Frontal cortex (tissue), 4 donors: Measurements from ENCODE around the gene NUTF2. TPM values are rescaled to one million over a fixed set of nuclear protein-coding genes. Genes with fewer than 3 reads are reported as not detected.

ENCODE experiments used
- DNase-seq, 2 donors: peaks; one replicate each; pipeline ENCODE4 v3.0.0; 2012; ENCODE audit warnings: low spot score in 2 of 2
- FAIRE-seq: peaks from 2 replicates; lab custom pipeline; 2012; peaks lifted over from hg19 to GRCh38; lab: Jason Lieb, UNC
- total RNA-seq: library from RNA; depleted of rRNA; stranded (reverse); fragments of >200 nt; gene quantifications from one replicate; pipeline ENCODE4 v1.2.3, GENCODE V29; 2014
- donor health status: control.
- donor health status: control.
- donor health status: control.

NUTF2 gene
- total RNA-seq: 70.9 TPM

DNA sequence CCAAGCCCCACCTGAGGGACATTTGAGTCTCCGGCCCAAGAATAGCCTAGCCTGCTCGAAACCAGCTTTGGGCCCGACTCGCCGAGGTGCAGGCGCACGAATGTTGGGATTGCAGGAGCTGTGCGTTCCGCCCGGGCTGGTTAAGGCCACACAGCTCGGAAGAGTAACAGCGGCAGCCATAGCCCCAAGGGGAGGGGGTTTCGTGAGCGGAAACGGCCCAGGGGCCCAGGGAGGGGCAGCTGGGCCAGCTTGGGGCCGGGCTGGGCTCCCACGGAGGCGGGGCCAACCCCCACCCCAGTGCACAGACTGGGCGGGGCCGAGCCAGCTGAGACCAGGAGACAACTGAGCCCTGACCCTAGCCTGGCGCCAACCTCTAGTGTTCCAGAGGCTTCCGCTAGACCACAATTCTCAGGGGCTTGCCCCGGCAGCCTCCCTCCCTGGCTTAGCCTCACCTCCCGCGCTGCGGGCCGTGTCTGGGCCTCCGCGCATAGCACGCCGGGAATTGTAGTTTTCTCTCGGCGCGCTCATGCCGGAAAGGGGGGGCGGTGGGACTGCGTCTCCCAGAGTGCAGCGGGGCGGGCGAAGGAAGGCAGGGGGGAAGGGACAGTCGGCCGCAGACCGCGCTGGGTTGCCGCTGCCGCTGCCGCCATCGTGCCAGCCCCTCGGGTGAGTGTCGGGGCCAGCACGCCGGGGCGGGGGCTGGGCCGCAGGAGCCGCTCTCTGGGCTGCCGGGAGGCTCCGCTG, at the start of gene NUTF2:
Gene NUTF2 (plus strand): TSS at position 614 of the 744 bp plus-strand sequence. CDS start 18,198 bp downstream, outside the sequence.
- no peak for FAIRE-seq

DNA sequence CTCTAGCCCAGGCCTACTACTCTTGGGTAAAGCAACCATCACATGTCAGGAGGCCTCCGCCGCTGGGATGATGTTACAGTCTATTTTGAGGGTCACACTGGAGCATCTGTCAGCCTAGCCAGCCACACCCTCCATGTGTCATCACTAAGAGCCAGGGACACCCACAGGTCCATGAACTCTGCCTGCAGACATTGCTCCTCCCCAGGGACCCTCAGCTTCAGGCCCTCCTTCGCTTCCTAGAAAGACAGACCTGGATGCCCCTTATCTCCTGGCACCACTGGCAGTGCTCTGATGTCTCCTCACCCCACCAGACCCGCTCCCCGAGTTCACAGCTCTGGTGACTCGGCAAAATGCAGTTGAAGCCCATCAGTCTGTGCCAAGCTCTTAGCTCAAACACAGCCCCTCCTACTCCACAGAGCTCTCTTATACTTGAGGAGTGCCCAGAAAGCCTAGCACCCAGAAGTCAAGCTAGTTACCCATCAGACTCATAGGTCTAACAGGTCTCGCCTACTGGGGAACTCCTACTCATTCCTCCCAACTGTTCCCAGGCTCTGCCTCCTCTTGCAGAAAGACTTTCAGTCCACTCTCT, 46.3 kb upstream of the NUTF2 start:
- DNase-seq (no peak), FAIRE-seq (no peak)

More for the DNA sequence above, at the start of gene NUTF2:
- peak; percentile 93 to 96 for DNase-seq

DNA sequence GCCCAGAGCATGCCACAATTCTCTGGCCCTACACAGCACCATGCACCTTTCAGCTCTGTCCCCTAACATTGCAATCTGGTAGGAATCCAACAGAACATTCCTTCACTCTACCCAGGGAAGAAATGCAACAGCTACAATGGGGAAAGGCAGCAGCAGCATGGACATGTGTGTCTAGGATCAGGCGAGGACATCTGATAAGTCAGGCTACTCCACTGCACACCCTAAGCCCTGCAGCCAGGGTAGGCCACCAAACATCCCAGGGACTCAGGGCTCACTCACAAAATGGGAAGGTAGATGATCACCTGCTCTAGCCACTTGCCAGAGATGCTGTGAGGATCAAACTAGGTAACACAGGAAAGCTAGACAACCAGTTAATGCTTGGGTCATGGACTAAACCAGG, 45.5 kb upstream of the NUTF2 start:
- no peak for FAIRE-seq

DNA sequence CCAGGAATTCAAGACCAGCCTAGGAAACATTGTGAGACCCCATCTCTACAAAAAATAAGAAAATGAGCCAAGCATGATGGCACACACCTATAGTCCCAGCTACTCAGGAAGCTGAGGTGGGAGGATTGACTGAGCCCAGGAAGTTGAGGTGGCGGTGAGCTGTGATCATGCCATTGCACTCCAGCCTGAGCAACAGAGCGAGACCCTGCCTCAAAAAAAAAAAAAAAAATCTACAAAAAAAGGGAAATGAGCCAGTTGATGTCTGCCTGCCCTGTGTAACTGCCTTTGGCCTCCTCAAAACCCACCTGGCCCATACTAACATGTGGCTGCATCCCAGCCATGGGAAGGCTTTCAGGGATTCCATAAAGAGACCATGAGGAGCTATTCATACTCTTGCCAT, 44.9 kb upstream of the NUTF2 start:
- DNase-seq (no peak), FAIRE-seq (no peak)

More for the DNA sequence above, 45.5 kb upstream of the NUTF2 start:
- DNase-seq: no peak

DNA sequence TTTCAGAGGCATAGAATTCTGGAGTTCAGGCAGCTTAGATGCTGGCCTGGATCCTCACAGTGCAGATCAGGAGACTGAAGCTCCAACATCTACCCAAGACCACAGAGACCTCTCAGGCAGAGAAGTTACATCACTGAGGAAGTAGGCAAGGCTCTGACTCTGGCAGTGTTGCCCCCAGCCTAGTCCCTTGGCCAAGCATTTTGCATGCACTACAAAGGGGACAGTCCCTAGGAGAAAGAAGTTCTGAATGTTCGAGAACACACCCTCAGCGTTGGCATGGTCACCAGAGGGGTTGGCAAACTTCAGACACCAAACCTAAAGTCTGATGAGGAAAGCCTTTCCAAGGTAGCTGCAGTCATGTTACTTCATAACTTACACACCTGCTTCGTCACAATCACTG, 42.8 kb upstream of the NUTF2 start:
- DNase-seq (no peak), FAIRE-seq (no peak)

DNA sequence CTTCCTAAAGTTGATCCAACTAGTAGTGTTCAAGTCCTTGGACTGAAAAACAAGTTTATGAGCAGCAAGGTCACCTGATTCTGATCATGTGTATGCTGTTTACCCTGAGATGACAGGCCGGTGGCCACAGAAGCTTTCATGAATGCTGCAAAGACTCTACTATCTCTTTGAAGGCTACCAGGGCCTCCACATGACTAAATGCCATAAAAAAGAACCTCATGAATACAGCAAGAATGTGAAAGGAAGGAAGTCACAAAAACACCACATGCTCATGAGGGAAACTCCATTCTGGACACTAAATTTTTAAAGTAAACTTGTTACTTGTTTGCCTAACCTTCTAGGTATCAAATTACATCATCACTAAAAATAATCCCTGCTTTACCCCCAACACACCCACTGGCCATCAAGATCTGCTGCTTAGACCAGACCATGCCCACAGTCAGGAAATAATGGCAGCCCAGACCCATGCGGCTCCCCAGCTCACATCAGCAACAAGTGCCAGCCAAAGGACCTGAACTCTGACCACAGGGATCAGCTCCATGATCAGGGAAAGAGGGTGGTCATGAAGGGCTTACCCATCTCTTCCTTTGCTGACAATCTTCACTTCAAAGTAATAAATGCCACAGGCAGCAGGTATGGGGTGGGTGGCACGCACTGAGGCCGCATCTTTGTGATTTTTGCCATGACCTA, 41.7 kb upstream of the NUTF2 start:
- FAIRE-seq: no peak
- no peak for DNase-seq

DNA sequence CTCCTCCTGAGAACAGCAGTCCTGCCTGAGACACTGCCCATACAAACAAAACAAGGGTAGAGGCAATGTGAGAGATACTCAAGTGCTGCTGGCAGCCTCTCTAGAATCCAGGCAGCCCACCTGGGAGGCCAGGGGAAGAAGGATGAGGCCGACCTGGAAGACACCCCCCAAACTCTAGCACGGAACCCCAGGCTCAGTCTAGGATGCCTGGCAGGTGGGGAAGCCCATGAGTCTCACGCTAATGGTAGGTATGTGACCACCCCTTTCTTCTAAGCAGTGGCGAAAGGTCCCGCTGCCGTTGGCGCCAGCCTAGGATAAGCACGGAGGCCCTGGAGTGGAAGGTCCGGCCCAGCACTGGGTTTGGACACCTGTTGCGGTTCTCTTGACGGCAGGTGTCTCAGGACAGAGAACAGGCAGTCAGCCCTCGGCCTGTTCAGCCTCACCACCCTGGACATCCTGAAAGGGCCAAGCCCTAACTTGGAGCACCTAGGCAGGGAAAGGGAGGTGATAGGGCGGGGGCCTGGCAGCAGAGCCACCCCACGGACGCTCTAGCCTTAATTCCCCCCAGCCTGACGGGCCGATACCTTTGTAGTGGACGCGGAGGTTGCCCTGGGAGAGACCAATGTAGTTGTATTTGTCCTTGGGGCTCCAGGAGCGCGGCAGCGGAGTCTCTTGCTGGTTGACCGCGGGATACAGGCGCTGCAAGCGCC, 40.9 kb upstream of the NUTF2 start:
- DNase-seq (no peak), FAIRE-seq (no peak)

DNA sequence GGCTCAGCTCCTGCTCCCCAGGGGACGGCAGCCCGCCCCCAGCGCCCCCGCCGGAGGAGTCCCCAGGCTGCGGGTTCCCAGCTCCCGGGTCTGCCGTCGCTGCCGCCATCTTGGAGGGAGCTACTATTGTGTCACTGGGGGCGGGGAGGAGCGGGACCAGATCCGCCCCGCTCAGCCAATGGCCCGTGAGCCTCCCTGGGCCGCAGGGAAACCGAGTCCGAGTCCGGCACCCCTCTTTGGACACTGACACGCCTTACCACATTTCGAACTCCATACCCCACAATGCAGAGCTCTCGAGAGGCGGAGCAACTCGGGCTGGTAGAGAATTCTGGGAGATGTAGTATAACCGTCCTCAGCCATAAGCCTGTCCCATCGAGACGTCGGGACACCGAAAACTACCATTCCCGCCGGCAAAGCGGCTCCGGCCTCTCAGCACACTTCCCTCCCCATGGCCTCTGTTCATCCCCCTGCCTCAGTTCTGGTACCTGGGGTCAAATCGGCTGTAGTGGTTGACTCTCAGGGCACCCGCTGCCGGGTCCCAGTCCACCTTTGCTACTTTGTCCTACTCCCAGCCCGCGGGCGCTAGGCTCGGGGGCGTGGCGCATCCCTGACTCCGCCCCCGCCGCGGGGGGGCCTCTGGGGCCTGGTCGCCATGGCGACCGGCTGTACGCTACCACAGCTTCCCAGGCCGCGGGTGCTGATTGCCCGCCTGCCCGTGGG, 40.1 kb upstream of the NUTF2 start, which contains the start of the genes RANBP10 and TSNAXIP1:
Gene RANBP10 (minus strand): TSS at position 133 of the 720 bp plus-strand sequence. CDS start 24 bp downstream, at position 109.
Gene TSNAXIP1 (plus strand): TSS at position 462 of the 720 bp plus-strand sequence. CDS start 261 bp downstream, outside the sequence.
- DNase-seq (peak; percentile 94 to 95), FAIRE-seq (peak; percentile 84)

DNA sequence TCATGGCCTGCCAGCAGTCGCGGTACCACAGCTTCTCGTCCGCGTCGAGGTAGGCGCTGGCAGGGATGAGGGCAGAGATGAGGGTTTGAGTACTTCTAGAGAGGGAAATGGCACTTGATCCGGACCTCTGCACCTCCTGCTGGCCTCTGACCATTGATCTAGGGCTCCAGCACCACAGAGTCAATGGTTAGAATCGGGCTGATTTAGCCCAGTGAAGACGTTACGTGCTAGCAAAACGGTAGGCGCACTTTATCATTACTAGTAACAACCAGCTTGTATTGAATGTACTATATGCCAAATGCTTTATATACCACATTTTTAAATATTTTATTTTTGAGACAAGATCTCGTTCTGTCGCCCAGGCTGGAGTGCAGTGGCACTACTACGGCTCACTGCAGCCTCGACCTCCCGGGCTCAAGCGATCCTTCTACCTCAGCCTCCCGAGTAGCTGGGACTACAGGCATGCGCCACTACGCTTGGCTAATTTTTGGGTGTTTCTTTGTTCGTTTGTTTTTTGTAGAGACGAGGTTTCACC, 39.5 kb upstream of the NUTF2 start:
- DNase-seq (no peak), FAIRE-seq (no peak)

DNA sequence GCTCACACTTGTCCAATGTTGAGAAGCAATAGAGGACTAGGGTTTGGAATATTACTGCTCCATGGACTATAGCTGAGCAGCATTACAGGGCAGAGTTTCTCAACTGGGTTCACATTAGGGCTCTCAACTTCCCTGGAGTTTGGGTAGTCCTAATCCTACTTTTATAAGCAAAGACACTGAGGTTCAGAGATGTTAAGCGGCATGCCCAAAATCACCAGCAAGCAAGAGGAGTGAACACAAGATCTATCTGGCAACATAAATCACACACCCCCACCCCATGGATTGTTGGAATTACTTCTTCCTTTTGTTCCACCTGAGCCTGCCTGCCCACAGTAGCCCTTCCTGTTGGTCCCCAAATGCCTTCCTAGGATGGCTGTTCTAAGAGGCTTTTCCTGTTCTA, 34.8 kb upstream of the NUTF2 start:
- no peak for DNase-seq
- no peak for FAIRE-seq

DNA sequence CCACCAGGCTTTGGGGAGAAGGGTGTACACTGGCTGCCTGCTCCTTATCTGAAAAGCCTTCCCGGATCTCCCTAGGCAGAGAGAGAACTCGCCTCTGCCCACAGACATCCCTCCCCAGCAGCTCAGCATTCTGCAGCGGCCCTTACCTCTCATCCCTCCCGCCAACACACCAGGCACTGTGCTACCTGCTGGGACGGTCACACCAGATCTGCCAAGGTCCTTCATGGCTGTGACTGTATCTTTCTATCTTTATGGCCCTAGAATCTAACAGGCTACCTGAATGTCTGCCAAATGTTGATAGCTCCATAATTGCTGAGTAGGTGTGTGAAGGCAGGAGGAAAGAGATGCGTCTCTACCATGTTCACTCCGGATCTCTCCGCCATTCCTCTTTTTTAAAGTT, 32.2 kb upstream of the NUTF2 start:
- FAIRE-seq: no peak

DNA sequence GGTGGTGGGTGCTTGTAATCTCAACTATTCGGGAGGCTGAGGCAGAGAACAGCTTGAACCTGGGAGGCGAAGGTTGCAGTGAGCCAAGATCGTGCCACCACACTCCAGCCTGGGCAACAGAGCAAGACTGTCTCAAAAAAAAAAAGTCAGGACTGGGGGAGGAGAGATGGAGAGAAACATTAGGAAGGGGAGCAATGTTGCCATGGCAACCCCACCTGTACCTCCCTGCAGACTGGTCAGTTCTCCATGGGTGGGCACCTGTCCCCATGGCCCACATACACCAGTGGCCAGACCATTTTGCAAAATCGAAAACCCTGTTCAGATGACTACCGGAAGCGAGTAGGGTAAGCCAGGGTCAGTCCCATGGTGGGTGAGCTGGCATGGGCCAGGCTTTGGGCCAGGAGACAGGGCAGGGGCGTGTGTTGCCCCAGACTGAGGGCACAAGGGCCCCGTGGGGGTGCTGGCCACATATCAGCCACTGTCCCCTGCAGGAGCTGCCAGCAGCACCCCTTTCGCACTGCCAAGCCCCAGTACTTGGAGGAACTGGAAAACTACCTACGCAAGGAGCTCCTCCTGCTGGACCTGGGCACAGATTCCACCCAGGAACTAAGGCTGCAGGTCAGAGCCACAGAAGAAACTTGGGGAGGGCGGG, 26.0 kb upstream of the NUTF2 start:
- FAIRE-seq (no peak), DNase-seq (no peak)

More for the DNA sequence above, 32.2 kb upstream of the NUTF2 start:
- DNase-seq: no peak

DNA sequence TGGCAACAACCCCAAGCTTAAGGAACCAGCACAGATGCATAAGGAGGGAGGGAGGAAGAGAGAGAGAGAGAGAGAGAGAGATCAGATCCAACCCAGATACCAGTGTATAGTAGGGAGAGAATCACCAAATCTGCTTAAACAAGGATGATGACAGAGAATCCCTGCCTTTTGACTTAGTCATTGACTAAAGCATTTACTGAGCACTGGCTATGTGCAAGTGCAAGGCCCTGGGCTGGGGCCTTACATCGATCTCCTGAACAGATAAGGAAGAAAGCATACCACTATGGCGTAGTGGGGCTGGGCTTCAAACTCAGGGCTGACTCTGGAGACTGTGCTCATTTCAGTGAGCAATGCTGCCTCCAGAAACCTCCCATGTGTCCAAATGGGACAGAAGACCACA, 24.2 kb upstream of the NUTF2 start:
- FAIRE-seq: no peak
- DNase-seq: no peak

DNA sequence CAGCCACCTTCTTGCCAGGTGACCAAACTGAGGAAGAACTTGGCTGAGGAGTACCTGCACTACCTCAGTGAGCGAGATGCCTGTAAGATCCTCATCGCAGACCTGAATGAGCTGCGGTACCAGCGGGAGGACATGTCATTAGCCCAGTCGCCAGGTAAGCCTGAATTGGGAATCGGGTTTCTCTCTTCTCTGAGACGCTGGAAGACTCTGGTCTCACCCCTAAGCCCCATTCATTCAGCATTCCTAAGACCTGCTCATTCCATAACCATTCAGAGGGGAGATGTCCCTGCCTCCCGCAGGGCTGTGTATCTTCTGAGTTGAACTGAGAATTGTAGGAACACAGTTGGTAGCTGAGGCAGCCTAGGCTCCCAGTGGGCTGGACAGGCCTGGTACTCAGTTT, 21.6 kb upstream of the NUTF2 start:
- FAIRE-seq: no peak
- DNase-seq: no peak

DNA sequence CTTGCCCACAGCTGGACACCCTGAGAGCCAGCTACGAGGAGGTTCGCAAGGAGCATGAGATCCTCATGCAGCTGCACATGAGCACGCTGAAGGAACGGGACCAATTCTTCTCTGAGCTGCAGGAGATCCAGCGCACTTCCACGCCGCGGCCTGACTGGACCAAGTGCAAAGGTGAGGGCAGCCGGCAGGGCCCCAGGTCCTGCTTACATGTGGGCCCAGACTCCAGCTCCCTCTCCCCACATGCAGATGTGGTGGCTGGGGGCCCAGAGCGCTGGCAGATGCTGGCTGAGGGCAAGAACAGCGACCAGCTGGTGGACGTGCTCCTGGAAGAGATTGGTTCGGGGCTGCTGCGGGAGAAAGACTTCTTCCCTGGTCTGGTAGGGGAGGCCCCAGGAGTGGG, 20.8 kb upstream of the NUTF2 start:
- DNase-seq: no peak
- FAIRE-seq: no peak

DNA sequence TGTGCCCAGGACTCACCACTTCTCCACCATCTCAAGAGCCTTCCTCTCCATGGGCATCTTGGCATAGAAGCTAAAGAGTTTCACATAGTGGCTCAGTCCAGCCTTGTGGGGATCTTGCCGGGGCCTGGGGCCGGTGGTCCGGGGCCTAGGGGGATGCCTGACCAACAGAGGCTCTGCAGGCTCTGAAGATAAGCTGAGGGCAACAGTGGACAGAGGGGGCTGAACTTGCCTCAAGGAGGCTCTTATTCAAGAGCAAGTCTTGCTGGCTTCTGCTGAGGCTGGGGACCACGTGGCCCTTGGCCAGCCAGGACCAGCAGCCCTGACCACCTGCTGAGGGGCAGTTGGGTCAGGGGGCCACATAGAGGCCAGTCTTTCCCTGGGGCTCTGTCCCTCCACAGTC, 18.1 kb upstream of the NUTF2 start:
- no peak for FAIRE-seq
- no peak for DNase-seq

DNA sequence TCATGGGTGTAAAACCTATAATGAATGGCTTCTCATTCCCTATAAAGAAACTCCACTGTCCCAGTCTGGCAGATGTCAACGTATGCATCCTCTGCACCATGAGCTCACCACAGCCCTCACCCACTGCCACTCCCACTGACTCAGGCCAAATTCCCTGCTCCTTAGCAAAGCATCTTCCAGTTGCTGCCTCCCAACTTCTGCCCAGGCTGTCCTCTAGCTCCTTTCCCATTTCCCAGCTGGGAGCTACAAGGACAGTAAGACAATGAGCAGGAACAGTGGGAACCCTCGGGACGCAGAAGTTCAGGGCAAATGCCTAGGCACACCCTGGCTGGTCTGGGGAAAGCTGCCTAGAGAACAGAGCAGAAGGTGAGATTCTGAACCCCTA, 13.7 kb upstream of the NUTF2 start:
- FAIRE-seq: no peak

DNA sequence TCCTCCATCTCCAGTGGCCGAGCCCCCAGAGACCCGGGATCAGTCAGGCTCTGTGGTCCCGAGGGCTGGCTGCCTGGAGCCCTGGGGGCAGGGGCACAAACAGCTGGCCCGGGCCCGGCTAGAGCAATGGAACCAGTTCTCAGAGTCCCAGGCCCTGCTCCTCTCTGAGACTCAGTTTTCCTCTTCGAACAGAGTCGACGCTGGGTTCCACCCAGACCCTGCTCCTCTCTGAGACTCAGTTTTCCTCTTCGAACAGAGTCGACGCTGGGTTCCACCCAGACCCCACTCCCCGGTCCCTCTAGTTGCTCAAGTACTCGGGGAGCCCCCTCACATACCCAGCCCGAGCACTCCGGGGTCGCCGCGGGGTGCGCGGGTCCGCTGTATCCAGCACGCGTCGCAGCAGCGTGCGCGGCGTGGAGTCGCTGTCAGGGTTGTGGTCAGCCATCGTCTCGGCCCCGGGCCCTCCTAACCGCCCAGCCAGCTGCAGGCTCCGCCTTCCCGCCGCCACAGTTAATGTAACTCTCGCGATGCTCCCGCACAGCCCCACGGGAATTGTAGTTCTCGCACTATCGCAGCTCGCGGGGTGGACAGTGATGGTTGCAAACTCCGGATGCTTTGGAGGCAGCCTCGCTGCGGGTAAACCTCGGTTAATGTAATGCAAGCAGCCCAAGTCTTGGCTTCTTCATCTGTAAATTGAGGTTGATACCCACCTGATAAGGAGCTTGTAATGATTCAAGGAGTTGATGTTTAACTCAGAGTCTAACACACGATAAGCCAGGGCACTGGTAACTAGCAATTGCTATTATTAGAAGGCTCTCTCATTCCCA, 13.1 kb upstream of the NUTF2 start:
- no peak for FAIRE-seq
- DNase-seq: peak; percentile 88 to 98

More for the DNA sequence above, 13.7 kb upstream of the NUTF2 start:
- peak in 1 of 2 donors; percentile 40 for DNase-seq
